8988T (cell line): ENCODE data around the gene MYL3.
"Not testable (repeated sequence)": the region's sequence is repeated elsewhere in the genome, so short reads cannot be mapped to it uniquely, and the experiment has no call there.

ENCODE experiments used
- DNase-seq: peaks from one replicate; pipeline ENCODE4 v3.0.0; 2011

MYL3 gene

DNA sequence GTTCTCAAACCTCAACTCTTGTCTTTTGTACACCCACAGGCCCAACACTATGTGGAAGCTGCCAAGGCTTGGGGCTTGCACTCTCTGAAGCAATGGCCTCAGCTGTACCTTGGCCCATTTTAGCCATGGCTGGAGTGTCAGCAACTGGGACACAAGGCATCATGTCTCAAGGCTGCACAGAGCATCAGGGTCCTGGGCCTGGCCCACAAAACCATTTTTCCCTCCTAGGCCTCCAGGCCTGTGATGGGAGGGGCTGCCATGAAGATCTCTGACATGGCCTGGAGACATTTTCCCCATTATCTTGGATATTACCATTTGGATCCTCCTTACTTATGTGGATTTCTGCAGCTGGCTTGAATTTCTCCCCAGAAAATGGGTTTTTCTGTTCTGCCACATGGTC is 39.9 kb downstream of the MYL3 start:
- not testable (repeated sequence) for DNase-seq

DNA sequence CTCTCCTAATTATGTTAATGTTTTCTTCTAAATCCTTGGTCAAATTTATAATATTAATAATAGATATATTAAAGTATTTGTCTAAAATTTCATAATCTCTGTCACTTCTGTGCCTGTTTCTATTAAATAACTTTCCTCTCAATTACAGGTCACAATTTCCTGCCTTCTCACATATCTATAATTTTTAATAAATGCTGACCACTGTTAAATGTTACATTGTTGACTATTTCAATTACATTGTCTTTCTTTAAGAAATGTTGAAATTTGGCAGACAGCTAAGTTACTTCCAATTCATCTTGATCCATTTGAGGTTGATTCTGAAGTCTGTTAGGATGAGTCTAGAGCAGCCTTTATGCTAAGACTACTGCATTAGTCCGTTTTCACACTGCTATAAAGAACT is 41.7 kb downstream of the MYL3 start:
- no peak for DNase-seq

DNA sequence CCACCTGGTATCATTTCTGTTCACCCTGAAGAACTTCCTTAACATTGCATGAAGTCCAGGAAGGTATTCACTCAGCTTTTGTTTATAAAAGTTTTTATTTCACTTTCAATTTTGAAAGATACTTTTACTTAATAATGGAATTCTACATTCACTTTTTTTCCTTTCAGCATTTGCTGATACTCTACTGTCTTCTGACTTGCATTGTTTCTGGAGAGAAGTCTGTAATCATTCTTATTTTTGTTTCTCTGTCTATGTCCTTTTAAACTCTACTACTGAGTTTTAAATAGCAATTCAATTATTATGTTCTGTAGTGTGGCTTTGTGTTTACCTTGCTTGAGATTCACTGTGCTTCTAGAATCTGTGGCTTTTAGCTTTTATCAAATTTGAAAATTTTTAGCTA is 42.4 kb downstream of the MYL3 start:
- no peak for DNase-seq

DNA sequence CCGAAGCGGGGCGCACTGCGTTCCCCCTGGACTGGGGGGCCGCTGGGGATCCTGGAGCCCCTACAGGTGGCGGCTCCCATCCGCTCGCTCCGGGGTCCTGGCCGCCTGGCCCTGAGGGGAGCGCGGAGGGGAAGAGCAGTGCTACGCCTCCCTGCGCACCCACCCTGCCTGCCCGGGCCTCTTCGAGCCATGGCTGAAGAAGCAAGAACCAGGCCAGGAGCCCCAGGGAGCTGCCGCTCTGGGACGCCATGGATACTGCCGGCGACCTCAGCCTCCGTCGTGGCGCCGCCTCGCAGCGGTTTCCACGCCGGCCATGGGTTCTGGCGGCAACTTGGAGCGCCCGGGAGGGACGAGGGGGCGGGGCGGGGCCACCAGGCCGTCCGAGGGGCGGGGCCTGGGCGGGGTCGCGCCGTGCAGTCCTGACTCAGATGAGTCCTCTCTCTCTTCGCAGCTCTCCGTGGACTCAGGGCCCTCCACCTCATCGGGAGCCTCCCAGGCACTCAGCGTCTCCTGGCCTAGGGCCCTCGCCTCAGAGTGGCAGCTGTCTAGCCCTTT is 50.9 kb downstream of the MYL3 start:
- peak; percentile 59 for DNase-seq

DNA sequence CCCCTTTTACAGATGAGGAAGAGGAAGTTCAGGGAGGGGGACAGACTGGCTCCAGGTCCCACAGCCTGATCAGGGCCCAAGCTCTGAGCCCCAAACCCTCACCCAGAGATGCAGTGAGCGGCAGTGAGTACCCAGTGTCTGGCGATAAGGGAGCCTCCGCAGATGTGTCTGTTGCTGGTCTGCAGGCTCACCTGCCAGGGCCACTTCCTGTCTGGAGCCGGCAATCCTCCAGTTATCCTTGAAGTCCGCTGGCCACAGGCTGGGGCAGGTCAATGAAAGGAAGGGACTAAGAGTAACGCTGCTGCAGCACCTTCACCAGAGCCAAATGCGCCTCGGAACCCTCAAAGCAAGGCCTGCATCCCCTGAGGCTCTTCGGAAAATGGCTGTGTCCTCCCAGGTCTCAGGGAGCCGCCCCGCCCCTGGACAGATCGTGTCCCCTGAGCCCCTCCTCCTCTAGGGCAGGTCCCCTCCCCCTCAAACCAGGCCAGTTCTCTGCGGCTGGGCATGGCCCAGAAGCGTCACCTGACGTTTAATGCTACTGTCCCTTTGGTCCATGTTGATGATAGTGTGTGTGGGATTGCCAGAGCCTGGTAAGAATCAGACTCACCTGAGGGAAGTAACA is 51.5 kb downstream of the MYL3 start:
- no peak for DNase-seq

DNA sequence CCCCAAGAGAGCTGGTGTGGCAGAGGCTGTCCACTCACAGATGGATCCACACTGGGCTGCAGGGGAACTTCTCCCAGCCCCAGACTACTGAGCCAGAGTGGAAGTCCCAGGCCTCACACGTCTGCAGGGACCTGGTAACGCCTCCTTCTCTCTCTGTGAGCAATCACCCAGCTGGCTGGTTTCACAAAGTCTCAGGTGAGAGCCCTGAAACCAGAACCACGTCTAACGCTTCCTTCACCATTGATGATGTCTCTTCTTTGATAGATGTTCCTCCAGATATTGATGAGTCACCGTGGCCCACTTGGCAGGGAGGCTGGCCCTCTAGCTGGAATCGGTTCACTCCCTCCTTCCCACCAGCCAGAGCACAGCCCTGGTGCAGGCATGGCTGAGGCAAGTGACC is 54.5 kb downstream of the MYL3 start:
- not testable (repeated sequence) for DNase-seq
